ENCODE data around the gene MRPL48.
"Not testable (repeated sequence)": the region's sequence is repeated elsewhere in the genome, so short reads cannot be mapped to it uniquely, and the experiment has no call there.

DNA sequence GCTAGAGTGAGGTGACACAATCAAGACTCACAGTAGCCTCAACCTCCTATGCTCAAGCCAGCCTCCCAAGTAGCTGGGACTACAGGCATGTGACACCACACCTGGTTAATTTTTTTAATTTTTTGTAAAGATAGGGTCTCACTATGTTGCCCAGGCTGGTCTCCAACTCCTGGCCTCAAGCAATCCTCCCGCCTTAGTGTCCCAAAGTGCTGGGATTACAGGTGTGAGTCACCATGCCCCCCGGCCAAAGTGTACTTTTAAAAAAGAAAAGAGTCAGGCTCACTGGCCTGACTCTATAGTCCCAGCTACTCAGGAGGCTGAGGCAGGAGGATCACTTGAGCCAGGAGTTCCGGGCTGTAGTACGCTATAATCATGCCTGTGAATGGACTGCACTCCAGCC, 36.8 kb upstream of the MRPL48 start:
- TF ChIP-seq CTCF, POLR2A (IDR thresholded peaks at IDR 0.05): not testable (repeated sequence)
